Endothelial cell of umbilical vein (primary cell): ENCODE data around the gene DVL1. TPM values are rescaled to one million over a fixed set of nuclear protein-coding genes. Genes with fewer than 3 reads are reported as not detected.

Experiments used
- BruUV-seq: library from RNA; stranded (reverse); fragments of 400-500 nt; replicated peaks from 2 replicates; lab custom pipeline; 2021; lab: Mats Ljungman, UMichigan
- CTCF ChIA-PET: fragments of 300-600, 350-600 bp; sonication (Branson Sonifier 250); formaldehyde crosslinking; loops from one replicate; lab custom pipeline; 2021; ENCODE audit warnings: antibody characterized with exemption, inconsistent platforms; lab: Charles Lee
- POLR2A ChIA-PET: fragments of 300-600, 350-600 bp; sonication (Branson Sonifier 250); formaldehyde crosslinking; loops from one replicate; lab custom pipeline; 2021; ENCODE audit warnings: antibody characterized with exemption, inconsistent platforms; lab: Charles Lee
- DNase-seq: peaks from one replicate; pipeline ENCODE4 v3.0.0-alpha.2; 2011; ENCODE audit warnings: low read depth, low spot score
- FAIRE-seq: peaks from 2 replicates; lab custom pipeline; 2011; peaks lifted over from hg19 to GRCh38; lab: Jason Lieb, UNC
- H2AFZ ChIP-seq: 2 replicates; pipeline ENCODE4 v1.6.0; 2012; ENCODE audit warnings: low read depth, low read length, control low read depth, inconsistent platforms
- H3K27ac ChIP-seq: 2 replicates; pipeline ENCODE4 v1.5.1; 2011; ENCODE audit warnings: low read depth, mild to moderate bottlenecking, control low read depth, low read length, moderate library complexity; ENCODE audit not compliant: insufficient read depth
- H3K27me3 ChIP-seq, 2 experiments: 2 replicates each; pipeline versions ENCODE4 v1.6.0 to v1.6.1; 2011; ENCODE audit warnings: low read length in 2 of 2, mixed read lengths in 1 of 2; ENCODE audit not compliant: control insufficient read depth in 2 of 2, insufficient read depth in 2 of 2
- H3K36me3 ChIP-seq, 2 experiments: 2 replicates in 1 of 2; 3 replicates in 1 of 2; pipeline ENCODE4 v1.5.1; 2011; ENCODE audit warnings: low read length in 2 of 2, mild to moderate bottlenecking in 1 of 2, moderate library complexity in 1 of 2; ENCODE audit not compliant: control insufficient read depth in 2 of 2, insufficient read depth in 2 of 2; ENCODE audit errors: extremely low read depth in 1 of 2
- H3K4me1 ChIP-seq: 3 replicates; pipeline ENCODE4 v1.5.1; 2011; ENCODE audit warnings: mild to moderate bottlenecking, low read length; ENCODE audit not compliant: control insufficient read depth, insufficient read depth; ENCODE audit errors: extremely low read depth
- H3K4me2 ChIP-seq: 2 replicates; pipeline ENCODE4 v1.6.1; 2011; ENCODE audit warnings: low read length, control low read depth, mixed read lengths; ENCODE audit not compliant: insufficient read depth
- H3K4me3 ChIP-seq, 3 experiments: fragments of 200-600 bp in 1 of 3; sonication (generic), shearing (Covaris generic) in 1 of 3; replicated peaks in 1 of 3; 2 replicates each; pipeline ENCODE4 v1.5.1; 2011 to 2016; ENCODE audit warnings: control low read depth in 3 of 3, low read length in 3 of 3, mild to moderate bottlenecking in 2 of 3, inconsistent platforms in 1 of 3, low read depth in 1 of 3, moderate library complexity in 1 of 3; ENCODE audit not compliant: insufficient read depth in 1 of 3
- H3K79me2 ChIP-seq: 2 replicates; pipeline ENCODE4 v1.6.0; 2012; ENCODE audit warnings: low read length, inconsistent platforms; ENCODE audit not compliant: control insufficient read depth, insufficient read depth
- H3K9ac ChIP-seq: replicated peaks from 2 replicates; pipeline ENCODE3; 2011; ENCODE audit warnings: low read length, control low read depth; ENCODE audit not compliant: insufficient read depth; ENCODE audit errors: extremely low read depth
- H3K9me1 ChIP-seq: replicated peaks from 3 replicates; pipeline ENCODE4 v1.6.0; 2011; ENCODE audit warnings: mild to moderate bottlenecking, low read length; ENCODE audit not compliant: control insufficient read depth, insufficient read depth; ENCODE audit errors: extremely low read depth
- H3K9me3 ChIP-seq: replicated peaks from 2 replicates; pipeline ENCODE4 v1.5.1; 2012; ENCODE audit warnings: low read length, inconsistent platforms; ENCODE audit not compliant: control insufficient read depth, insufficient read depth
- H4K20me1 ChIP-seq: replicated peaks from 2 replicates; pipeline ENCODE3; 2011; ENCODE audit warnings: mild to moderate bottlenecking, low read length; ENCODE audit not compliant: control insufficient read depth, insufficient read depth; ENCODE audit errors: extremely low read depth
- FOS ChIP-seq: IDR thresholded peaks from 2 replicates; pipeline ENCODE4 v1.6.1; 2011; ENCODE audit warnings: mild to moderate bottlenecking, low read length, moderate library complexity, borderline replicate concordance; ENCODE audit not compliant: insufficient read depth
- GATA2 ChIP-seq: IDR thresholded peaks from 2 replicates; pipeline ENCODE4 v1.7.0; 2011; ENCODE audit warnings: low read depth, mild to moderate bottlenecking, moderate library complexity, mixed read lengths, low read length; ENCODE audit not compliant: insufficient read length, insufficient read depth
- POLR2A ChIP-seq: IDR thresholded peaks from 2 replicates; pipeline ENCODE4 v1.6.1; 2012; ENCODE audit warnings: low read depth, mild to moderate bottlenecking, control low read depth, low read length
- dilution Hi-C: fragments of 300-500 bp; cut with MboI; formaldehyde crosslinking; loops from one replicate; pipeline ENCODE4 v1.15.0; 2019; ENCODE audit warnings: low sequenced_read_pairs; ENCODE audit not compliant: extremely low pct_ligation_motif_present
- intact Hi-C: fragments of 100-400 bp; cut with micrococcal nuclease; formaldehyde crosslinking; loops from one replicate; pipeline ENCODE4 v1.10.0; 2022
- polyA plus RNA-seq, 4 experiments: library from polyadenylated mRNA; depleted of rRNA in 3 of 4; stranded (reverse) in 3 of 4; unstranded in 1 of 4; fragments of >200 nt; gene quantifications; 2 replicates each; pipeline versions ENCODE4 v1.2.1 to v1.2.3, GENCODE V29; 2011 to 2012; ENCODE audit warnings: missing spikeins in 1 of 4
- total RNA-seq: library from RNA; stranded (reverse); gene quantifications from 2 replicates; pipeline ENCODE4 v1.2.3, GENCODE V29; 2021
- TF ChIP-seq, protein P1 (sequence below), 2 donors: IDR thresholded peaks; 1 replicate in 1 of 2; 2 replicates in 1 of 2; pipeline ENCODE4 v1.5.1; 2011; ENCODE audit warnings: low read length in 2 of 2, mild to moderate bottlenecking in 2 of 2, moderate library complexity in 2 of 2, control low read depth in 1 of 2, inconsistent platforms in 1 of 2, low read depth in 1 of 2; ENCODE audit not compliant: insufficient read depth in 1 of 2; ENCODE audit errors: extremely low read depth in 1 of 2

The DVL1 gene
- total and polyA plus RNA-seq, 2 donors (not counting 3 experiments of a cell fraction or from before 2014, with no cell fraction given), result 26.8 to 36.5 TPM

DNA sequence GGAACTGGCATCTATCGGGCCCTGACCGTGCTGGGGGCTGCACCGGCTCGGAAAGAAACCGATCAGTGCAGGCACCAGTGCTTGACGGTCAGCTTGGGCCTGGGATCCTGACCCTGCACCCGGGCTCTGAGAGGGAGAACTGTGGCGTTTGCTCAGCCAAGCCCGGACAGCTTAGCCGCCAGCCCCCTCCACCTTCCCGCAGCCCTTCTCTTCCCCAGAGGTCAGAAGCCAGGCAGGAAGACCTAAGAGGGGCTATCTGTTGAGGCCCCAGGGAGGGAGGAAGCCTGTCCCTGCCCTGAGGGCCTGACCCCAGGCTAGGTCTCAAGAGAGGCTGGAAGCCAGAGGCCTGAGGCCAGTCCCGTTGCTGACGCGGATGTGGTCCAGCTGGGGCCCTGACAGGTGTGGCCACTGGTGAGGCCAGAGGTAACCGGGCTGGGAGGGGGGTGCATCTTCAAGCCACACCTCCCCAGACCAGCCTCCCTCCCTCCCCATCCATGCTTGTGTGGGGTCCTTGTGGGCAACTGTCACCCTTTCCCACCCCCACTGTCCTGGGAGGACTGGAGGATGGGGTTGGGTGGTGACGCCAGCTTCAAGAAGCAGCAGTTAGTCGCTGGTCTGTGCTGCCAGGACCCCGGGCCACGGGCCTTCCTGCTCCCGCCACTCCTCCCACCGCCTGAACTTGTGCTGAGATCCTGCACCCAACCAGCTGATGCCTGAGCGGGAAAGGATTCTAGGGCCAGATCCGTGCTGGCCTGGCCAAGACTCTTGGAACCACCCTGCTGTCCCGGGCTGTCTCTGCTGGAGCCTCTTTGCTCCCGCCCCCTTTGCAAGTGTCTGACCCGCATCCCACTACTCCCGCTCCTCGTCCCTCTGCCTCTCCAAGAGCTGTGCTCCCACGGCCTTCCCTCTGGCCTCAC is 2.6 kb upstream of the DVL1 start:
- POLR2A ChIA-PET, result no interaction called here
- Histone ChIP-seq H3K27ac (no peak overlapping the region), H4K20me1 (no peaks in the 10 kb centered on the region), H2AFZ (no peak overlapping the region), H3K9me3 (no peaks in the 10 kb centered on the region), H3K27me3 (peaks cover 11 to 23% of the 10 kb centered on the region in 2 experiments), H3K79me2 (peaks cover 16% of the 10 kb centered on the region), H3K4me3 (no peak overlapping the region), H3K4me2 (no peak overlapping the region), H3K9me1 (no peaks in the 10 kb centered on the region), H3K4me1 (peaks cover 10% of the 10 kb centered on the region), H3K36me3 (no peaks in the 10 kb centered on the region), H3K9ac (no peak overlapping the region)
- no peak for DNase-seq
- dilution Hi-C loops (no loop called here), intact Hi-C loops (no loop called here)
- BruUV-seq, result no TSS peak
- no peak for FAIRE-seq
- CTCF ChIA-PET, result interaction anchor here (1.4 kb wide), 1 partner anchor 20 kb away, joined by 5 read pairs; no protein-coding TSS in a partner anchor
- TF ChIP-seq, protein P1, sequence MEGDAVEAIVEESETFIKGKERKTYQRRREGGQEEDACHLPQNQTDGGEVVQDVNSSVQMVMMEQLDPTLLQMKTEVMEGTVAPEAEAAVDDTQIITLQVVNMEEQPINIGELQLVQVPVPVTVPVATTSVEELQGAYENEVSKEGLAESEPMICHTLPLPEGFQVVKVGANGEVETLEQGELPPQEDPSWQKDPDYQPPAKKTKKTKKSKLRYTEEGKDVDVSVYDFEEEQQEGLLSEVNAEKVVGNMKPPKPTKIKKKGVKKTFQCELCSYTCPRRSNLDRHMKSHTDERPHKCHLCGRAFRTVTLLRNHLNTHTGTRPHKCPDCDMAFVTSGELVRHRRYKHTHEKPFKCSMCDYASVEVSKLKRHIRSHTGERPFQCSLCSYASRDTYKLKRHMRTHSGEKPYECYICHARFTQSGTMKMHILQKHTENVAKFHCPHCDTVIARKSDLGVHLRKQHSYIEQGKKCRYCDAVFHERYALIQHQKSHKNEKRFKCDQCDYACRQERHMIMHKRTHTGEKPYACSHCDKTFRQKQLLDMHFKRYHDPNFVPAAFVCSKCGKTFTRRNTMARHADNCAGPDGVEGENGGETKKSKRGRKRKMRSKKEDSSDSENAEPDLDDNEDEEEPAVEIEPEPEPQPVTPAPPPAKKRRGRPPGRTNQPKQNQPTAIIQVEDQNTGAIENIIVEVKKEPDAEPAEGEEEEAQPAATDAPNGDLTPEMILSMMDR (IDR thresholded peaks at IDR 0.05; ENCODE audit: extremely low read depth in 1 of 2, insufficient read depth in 1 of 2, low read depth in 1 of 2, low read length in 2 of 2), result no peak
- no peak for TF ChIP-seq GATA2
- peak; percentile 24 for TF ChIP-seq POLR2A
- TF ChIP-seq FOS, result no peak
